ENCODE data around the gene MBLAC1. TPM values are rescaled to one million over a fixed set of nuclear protein-coding genes. Genes with fewer than 3 reads are reported as not detected.

Gene MBLAC1
- total RNA-seq, 4 donors from 2014 or later, result 3.1 to 8.8 (median 5.0) TPM

DNA sequence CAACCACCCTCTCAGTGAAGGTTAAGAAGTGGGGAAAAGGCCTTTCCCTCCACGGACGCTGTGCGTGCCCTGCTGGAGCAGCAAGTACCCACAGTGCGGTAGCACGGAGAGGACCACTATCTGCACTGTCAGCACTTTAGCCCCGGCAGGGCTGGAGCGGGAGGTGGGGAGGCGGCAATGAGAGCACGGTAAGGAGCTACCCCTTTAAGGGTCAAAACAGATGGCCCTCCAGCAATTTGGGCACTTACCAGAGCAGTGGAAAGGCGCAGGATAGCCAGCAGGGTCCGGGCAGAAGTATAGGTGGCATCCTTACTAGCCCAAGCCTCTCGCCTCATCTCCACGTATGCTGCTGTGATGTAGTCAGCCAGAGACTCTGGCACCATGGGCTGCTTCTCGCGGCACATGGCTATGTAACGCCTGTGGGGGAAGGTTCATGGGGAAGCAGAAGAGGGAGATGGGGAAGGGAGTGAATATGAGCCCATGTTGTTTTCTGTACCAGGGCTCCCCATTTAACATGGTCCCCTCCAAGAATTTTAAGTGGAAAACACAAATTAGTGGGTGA is 32.8 kb upstream of the MBLAC1 start:
- DNase-seq (ENCODE audit: extremely low spot score), result no peak
- TF ChIP-seq EP300 (IDR thresholded peaks at IDR 0.05) (no peak), POLR2AphosphoS5 (IDR thresholded peaks at IDR 0.05) (no peak), POLR2A (IDR thresholded peaks at IDR 0.05; ENCODE audit: low read depth) (no peak)
- TF ChIP-seq, protein P1, sequence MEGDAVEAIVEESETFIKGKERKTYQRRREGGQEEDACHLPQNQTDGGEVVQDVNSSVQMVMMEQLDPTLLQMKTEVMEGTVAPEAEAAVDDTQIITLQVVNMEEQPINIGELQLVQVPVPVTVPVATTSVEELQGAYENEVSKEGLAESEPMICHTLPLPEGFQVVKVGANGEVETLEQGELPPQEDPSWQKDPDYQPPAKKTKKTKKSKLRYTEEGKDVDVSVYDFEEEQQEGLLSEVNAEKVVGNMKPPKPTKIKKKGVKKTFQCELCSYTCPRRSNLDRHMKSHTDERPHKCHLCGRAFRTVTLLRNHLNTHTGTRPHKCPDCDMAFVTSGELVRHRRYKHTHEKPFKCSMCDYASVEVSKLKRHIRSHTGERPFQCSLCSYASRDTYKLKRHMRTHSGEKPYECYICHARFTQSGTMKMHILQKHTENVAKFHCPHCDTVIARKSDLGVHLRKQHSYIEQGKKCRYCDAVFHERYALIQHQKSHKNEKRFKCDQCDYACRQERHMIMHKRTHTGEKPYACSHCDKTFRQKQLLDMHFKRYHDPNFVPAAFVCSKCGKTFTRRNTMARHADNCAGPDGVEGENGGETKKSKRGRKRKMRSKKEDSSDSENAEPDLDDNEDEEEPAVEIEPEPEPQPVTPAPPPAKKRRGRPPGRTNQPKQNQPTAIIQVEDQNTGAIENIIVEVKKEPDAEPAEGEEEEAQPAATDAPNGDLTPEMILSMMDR (IDR thresholded peaks at IDR 0.05), result no peak
- H3K4me3 ChIP-seq, result no peak overlapping the region
- 84% methylated on average over 8 of the region's 16 CpGs for WGBS
- H3K4me1 ChIP-seq, result peaks cover 10 to 45% (median 25%) of the 10 kb centered on the region in 4 donors
- H3K27ac ChIP-seq (replicated peaks in 1 of 4), result peak overlapping the region in 2 of 4 donors; percentile 40 to 44
- intact Hi-C loops (cut with DNase I), result no loop called here
- peaks cover 77 to 92% (median 89%) of the 10 kb centered on the region in 4 donors for H3K36me3 ChIP-seq
- no peaks in the 10 kb centered on the region for H3K27me3 ChIP-seq
- H3K9me3 ChIP-seq, result no peaks in the 10 kb centered on the region

DNA sequence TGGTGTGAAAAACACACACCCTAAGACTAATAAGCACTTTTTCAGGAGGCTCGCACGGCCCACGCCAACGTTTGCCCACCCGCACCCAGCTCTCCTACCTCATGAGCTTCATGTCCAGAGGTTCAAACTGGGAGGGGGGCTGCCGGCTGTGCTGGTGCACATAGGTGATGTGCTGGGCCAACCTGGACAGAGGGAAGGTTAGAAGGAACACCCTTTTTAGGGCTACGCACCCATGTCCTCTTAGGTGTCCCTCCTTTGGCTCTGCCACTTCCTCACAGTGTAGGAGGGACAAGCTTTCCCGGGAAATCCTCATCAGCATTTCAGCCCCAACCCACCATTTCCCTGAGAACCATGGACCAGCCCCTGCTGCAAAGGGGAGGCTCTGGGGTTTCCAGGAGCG is 31.5 kb upstream of the MBLAC1 start:
- intact Hi-C loops (cut with DNase I), result no loop called here
- no peaks in the 10 kb centered on the region for H3K9me3 ChIP-seq
- no peak for DNase-seq (ENCODE audit: extremely low spot score)
- no peak for TF ChIP-seq POLR2A (IDR thresholded peaks at IDR 0.05; ENCODE audit: low read depth)
- TF ChIP-seq, protein P1 (IDR thresholded peaks at IDR 0.05), result no peak
- no peak for TF ChIP-seq EP300 (IDR thresholded peaks at IDR 0.05)
- no peaks in the 10 kb centered on the region for H3K27me3 ChIP-seq
- 77% methylated on average over 9 of the region's 9 CpGs for WGBS
- H3K4me1 ChIP-seq, result peaks cover 13 to 45% (median 23%) of the 10 kb centered on the region in 4 donors
- peaks cover 81 to 94% (median 92%) of the 10 kb centered on the region in 4 donors for H3K36me3 ChIP-seq
- no peak overlapping the region for H3K4me3 ChIP-seq
- no peak overlapping the region for H3K27ac ChIP-seq (replicated peaks in 1 of 4)

DNA sequence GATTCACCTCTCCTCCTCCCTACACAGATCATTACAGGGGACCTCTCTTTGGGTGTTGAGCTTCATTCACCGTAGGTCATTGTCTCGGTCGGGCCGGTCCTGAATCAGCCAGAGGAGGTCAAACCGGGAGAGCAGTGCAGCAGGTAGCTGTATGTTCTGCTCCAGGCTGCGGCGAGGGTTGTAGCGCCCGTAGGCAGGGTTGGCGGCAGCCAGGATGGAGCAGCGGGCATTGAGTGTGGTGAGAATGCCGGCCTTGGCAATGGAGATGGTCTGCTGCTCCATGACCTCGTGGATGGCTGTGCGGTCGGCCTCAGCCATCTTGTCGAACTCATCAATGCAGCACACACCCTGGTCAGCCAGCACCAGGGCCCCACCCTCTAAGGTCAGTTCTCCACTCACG is 31.1 kb upstream of the MBLAC1 start:
- Histone ChIP-seq H3K27me3 (no peaks in the 10 kb centered on the region), H3K4me3 (no peak overlapping the region), H3K27ac (replicated peaks in 1 of 4) (no peak overlapping the region), H3K36me3 (peaks cover 78 to 90% (median 88%) of the 10 kb centered on the region in 4 donors), H3K4me1 (peaks cover 13 to 41% (median 23%) of the 10 kb centered on the region in 4 donors), H3K9me3 (no peaks in the 10 kb centered on the region)
- TF ChIP-seq, protein P1 (IDR thresholded peaks at IDR 0.05), result no peak
- TF ChIP-seq POLR2A (IDR thresholded peaks at IDR 0.05; ENCODE audit: low read depth) (no peak), POLR2AphosphoS5 (IDR thresholded peaks at IDR 0.05) (no peak), EP300 (IDR thresholded peaks at IDR 0.05) (no peak)
- intact Hi-C loops (cut with DNase I), result no loop called here
- DNase-seq (ENCODE audit: extremely low spot score), result no peak
- 90% methylated on average over 11 of the region's 17 CpGs for WGBS

DNA sequence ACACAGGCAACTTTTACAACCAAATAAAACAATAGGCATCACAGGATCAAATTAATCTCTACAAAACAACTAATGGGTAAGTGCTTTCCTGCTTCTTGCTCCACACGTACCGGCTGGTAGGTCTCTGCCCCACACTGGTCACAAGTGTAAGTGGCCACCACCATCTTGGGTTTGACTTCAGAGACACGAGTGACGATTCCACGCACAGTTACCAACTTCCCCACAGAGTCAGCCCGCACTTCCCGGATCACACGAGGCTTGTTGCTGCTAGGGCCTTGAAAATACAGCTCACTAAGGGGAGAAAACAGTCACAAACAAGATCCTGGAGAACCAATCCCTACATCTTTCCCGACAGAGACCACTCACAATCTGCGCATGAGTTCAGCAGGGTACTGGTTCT is 27.9 kb upstream of the MBLAC1 start:
- H3K36me3 ChIP-seq, result peaks cover 51 to 69% (median 67%) of the 10 kb centered on the region in 4 donors
- WGBS, result 86% methylated on average over 8 of the region's 10 CpGs
- H3K27me3 ChIP-seq, result no peaks in the 10 kb centered on the region
- no peak for DNase-seq (ENCODE audit: extremely low spot score)
- H3K4me3 ChIP-seq, result no peak overlapping the region
- intact Hi-C loops (cut with DNase I), result no loop called here
- no peak overlapping the region for H3K27ac ChIP-seq (replicated peaks in 1 of 4)
- H3K4me1 ChIP-seq, result peaks cover 19 to 42% (median 29%) of the 10 kb centered on the region in 4 donors
- TF ChIP-seq, protein P1 (IDR thresholded peaks at IDR 0.05), result no peak
- TF ChIP-seq POLR2A (IDR thresholded peaks at IDR 0.05; ENCODE audit: low read depth), result no peak
- no peak for TF ChIP-seq POLR2AphosphoS5 (IDR thresholded peaks at IDR 0.05)
- no peak for TF ChIP-seq EP300 (IDR thresholded peaks at IDR 0.05)
- H3K9me3 ChIP-seq, result no peaks in the 10 kb centered on the region

- peak overlapping the region in 3 of 4 donors; percentile 93 to 98 (median 94) for H3K27ac ChIP-seq (replicated peaks in 1 of 4)
- peak overlapping the region; percentile 69 to 86 (median 82) for H3K4me3 ChIP-seq
- peaks cover 19 to 39% (median 28%) of the 10 kb centered on the region in 4 donors for H3K4me1 ChIP-seq
- H3K36me3 ChIP-seq, result peaks cover 52 to 69% (median 67%) of the 10 kb centered on the region in 4 donors
- DNase-seq (ENCODE audit: extremely low spot score), result no peak
- no peaks in the 10 kb centered on the region for H3K27me3 ChIP-seq
- intact Hi-C loops (cut with DNase I), result no loop called here
- no peaks in the 10 kb centered on the region for H3K9me3 ChIP-seq
- TF ChIP-seq POLR2A (IDR thresholded peaks at IDR 0.05; ENCODE audit: low read depth), result no peak
- TF ChIP-seq EP300 (IDR thresholded peaks at IDR 0.05), result no peak
- no peak for TF ChIP-seq POLR2AphosphoS5 (IDR thresholded peaks at IDR 0.05)
- TF ChIP-seq, protein P1 (IDR thresholded peaks at IDR 0.05), result no peak
- whole genome bisulfite sequencing, result 75% methylated on average over 12 of the region's 12 CpGs
These were observed 27.3 kb upstream of the MBLAC1 start for GRCh38 chr7:100099452-100099851.
